HG02623 (cell line): ENCODE data around the gene NPHP4.
"Not testable (repeated sequence)": the region's sequence is repeated elsewhere in the genome, so short reads cannot be mapped to it uniquely, and the experiment has no call there.

ENCODE experiments used
- ATAC-seq: cut with Tn5 transposase; IDR thresholded peaks from one replicate; pipeline ENCODE4 v1.9.1; 2021; ENCODE audit warnings: moderate library complexity; ENCODE audit not compliant: unreplicated experiment

The NPHP4 gene

DNA sequence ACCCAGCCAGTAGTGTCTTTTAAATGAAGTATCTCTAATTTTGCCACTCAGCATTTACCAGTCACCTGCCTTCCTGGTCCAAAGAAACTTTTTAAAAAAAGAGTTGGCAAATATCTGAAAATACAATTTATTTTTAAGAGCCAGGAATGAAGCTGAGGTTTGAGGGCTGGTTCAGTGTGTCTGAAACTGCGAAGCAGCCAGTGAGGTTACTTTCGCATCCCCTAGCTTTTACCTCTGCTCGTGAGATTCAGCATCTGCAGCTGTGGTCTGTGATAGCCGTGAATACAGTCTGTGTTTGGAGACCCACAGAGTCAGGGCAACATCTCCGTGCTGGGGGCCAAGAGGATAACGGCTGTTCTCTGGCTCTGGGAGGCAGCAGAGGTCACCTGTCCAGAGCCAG, 32.2 kb upstream of the NPHP4 start:
- ATAC-seq: no peak

DNA sequence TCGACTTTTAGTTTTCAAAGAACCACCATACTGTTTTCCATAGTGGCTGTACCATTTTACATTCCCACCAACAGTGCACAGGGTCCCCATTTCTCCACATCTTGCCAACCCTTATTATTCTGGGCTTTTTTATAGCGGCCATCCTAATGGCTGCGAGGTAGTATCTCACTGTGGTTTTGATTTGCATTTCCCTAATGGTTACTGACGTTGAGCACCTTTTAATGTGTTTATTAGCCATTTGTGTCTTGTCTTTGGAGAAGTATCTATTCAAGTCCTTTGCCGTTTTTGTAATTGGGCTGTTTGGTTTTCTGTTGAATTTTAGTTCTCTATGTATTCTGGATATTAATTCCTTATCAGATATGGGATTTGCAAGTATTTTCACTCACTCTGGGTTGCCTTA, 31.1 kb upstream of the NPHP4 start:
- ATAC-seq: no peak

- ATAC-seq: no peak
These were observed 30.0 kb upstream of the NPHP4 start for GRCh38 chr1:6022193-6022592.

DNA sequence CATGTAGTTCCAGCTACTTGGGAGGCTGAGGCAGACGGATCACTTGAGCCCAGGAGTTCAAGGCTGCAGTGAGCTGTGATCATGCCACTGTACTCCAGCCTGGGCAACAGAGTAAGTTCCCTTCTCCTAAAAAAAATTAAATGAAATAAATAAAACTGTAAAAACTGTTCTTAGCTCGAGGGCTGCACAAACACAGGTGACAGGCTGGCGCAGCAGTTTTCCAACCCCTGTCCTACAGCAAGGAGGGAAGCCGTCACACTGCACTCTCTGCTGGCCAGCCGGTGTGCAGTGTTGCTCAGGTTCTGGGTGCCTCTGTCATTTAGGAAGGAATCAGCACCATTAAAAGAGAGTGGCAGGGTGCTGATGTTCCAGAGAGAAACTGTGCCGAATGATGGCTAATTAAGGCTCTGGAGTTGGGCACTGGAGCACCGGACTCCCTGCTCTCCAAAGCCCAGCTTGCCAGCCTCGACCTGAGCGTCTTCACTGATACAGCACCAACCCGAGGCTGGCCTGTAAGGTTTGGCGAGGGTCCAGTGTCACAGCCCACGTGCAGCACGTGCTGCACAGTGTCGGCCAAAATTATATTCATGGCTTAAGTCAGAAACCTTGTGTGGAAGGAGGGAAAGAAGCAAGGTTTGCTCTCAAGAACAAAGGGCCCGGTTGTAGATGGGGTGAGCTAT, 27.1 kb upstream of the NPHP4 start:
- no peak for ATAC-seq

- ATAC-seq: not testable (repeated sequence)
These were observed 25.4 kb upstream of the NPHP4 start for GRCh38 chr1:6017654-6018053.

DNA sequence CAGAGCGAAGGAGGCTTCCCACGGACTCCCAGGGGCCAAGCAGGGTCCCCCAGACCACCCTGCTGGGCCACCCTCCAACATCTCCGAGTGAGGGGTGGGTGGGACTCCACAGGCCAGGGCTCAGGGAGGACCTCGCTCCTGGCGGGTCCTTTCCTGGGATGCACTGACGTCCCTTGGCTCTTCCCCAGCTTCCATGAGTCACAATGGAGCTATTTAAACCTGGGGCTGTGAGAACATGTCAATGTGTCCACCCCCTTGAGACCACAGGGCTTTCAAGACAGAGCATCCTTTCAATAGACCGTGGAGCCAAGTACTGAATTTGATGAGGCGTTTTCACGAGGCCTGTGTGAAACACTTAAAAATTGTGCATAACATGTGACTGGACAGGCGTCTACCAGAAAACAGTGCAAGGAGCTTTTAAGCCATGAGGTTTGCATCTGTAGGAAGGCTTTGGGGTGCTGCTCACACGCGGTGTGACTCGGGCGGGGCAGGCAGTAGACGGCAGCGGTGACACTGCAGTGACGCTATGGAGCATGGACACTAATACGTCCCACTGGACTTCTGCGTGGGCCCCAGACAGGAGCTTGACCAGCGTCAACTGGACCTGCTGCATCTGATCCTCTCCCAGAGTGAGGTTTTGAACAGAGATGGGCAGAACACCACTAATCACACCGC, 24.1 kb upstream of the NPHP4 start:
- no peak for ATAC-seq

DNA sequence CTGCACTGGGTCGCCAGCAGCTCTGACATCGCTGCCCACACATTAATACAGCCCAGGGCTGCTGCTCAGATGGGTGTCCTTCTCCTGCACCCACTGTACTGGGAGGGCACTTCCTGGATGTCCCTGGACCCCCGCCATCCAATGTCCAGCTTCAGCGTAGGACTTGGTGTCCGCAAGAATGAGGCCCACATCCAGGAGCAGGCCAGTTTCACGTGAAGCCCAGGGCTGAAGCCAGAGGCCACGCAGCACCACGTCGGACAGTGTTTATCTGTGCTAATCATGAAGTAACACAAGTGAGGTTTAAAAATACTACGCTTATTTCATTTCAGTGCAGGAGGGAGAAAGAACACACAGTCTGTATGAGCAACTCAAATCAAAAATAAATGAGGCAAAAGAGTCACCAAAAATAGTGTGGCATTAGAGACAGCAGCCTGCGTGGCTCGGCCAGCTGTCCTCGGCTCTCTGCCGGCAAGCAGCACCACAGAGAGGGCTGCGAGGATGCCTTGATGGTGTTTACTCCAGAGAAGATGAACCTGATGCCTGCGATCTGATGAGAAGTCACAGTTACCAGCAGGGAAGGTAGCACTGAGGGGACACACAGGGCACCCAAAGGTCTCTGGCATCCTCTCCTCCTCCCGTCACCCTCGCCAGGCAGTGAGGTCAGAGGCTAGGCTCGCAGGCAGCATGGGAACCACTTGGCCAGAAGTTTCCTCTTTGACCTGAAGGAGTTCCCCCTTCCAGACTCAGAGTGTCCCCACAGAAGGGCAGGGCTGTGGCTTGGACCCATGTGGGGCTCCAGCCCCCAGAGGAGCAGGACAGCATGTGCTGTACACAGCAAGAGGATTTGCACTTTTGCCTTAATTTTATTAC, 22.1 kb upstream of the NPHP4 start:
- no peak for ATAC-seq

- ATAC-seq: no peak
These were observed 21.3 kb upstream of the NPHP4 start for GRCh38 chr1:6013491-6013890.

DNA sequence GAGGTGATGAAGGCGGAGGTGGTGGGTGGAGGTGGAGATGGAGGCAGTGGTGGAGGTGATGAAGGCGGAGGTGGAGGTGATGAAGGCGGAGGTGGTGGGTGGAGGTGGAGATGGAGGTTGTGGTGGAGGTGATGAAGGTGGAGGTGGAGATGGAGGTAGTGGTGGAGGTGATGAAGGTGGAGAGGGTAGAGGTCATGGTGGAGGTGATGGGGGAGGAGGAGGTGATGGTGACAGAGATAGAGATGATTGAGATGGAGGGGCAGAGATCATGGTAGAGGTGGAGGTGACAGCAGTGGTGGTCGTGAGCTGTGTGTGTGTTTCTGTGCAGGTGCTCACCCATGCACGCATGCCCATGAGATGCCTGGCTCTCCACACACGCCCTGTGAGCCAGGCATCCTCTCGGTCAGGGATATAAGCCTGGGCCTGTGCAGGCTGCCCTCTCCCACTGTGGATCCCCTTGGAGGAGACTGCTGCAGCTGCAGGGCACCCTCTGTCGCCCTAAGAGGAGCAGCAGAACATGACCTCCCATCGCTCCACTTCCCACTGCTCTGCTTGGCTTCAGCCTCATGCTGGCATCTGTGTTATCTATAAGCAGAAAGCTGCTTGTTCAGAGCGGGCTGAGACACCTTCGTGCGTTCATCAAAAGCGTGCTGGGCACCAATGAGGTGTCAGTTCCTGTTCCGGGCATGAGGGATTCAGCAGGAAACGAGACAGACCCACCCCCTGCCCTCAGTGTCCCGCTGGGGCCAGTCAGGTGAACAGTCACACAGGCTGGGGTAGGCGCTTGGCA, 20.5 kb upstream of the NPHP4 start:
- no peak for ATAC-seq

- no peak for ATAC-seq
These were observed 19.7 kb upstream of the NPHP4 start for GRCh38 chr1:6011946-6012258.

GRCh38 chr1:6011161-6011945, 19.1 kb upstream of the NPHP4 start:
- ATAC-seq: no peak

- ATAC-seq: no peak
These were observed 18.3 kb upstream of the NPHP4 start for GRCh38 chr1:6010554-6010953.

- ATAC-seq: no peak
These were observed 17.2 kb upstream of the NPHP4 start for GRCh38 chr1:6009120-6010040.

- ATAC-seq: no peak
These were observed 16.5 kb upstream of the NPHP4 start for GRCh38 chr1:6008696-6009095.

DNA sequence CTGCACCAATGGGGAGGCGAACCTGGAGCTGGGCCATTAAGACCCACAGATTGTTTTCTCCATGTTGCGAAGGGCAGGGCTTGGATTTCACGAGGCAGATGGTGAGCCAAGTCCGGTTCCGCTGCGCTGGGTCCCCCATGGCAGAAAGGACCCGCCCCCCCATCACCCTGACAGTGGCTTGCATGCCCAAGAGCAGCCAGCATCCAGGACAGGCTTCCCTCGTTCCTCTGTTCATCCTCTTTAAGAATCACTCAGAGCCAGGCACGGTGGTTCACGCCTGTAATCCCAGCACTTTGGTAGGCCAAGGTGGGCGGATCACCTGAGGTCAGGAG, 15.8 kb upstream of the NPHP4 start:
- ATAC-seq: no peak

DNA sequence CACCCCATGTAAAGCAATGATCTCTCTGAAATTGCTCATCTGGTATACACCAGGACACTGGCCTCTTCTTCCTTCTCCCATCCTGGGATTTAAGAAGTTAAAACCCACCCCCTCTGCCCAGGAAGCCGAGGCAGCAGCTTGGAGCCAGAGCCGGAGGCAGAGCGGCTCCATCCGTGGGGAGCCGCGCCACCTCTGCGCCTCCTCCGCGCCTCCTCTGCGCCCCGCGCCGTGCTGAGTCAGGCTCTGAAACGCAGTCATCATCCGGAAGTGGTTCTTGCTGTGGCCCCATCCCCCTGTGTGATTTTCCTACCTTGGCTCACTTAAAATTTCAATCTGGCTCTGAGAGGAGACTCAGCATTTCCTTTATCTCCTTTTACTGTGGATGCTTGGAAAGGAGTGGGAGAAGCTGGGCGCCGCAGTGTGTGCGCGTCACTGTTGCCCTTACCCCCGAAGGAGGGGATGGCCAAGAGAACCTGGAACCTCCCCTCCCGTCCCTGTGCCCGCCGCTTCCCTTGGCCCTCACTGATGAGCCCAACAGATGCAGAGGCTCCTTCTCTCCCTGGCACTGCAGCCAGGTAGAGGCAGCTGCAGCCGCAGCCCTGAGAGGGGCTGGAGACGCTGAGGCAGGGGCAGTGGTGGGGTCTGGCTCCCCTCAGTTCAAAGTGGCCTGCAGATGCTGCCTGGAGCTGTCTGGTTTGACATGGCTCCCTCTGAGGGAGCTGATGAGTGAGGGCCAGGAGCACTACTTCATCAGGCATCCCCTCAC, 15.3 kb upstream of the NPHP4 start:
- no peak for ATAC-seq

GRCh38 chr1:6006882-6007281, 14.7 kb upstream of the NPHP4 start:
- no peak for ATAC-seq

DNA sequence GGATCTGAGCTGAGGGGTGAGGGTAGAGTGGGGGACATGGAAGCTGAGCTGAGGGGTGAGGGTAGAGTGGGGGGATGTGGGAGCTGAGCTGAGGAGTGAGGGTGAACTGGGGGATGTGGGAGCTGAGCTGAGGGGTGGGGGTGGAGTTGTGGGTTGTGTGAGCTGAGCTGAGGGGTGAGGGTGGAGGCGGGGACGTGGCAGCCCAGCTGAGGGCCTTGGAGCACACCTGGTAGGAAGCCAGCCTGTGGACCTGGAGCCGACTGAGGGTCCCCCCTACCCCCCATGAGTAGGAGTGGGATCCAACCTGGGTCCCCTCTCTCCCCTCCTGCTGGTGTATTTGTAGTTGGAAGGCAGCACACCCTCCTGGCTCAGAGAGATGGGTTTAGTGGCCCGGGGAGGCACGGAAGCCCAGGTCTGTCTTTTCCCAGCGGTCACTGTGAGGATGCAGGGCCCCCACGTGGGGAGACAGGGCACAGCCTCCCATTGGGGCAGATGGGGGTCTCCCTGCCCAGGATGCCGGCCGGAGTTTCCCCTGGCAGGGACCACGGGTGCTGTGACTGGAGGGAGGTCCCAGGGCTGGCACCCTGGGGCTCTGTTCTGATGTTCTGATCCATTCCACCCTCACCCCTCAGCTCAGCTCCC, 13.2 kb upstream of the NPHP4 start:
- ATAC-seq: no peak
